ENCODE data around the gene METTL25.

The METTL25 gene

GRCh38 chr12:82375201-82375600 lies 16.9 kb downstream of the METTL25 start:
- TF ChIP-seq CTCF (IDR thresholded peaks at IDR 0.05; ENCODE audit: unreplicated experiment in 3 of 3) = no peak
- Mint-ChIP-seq H3K27ac (no peak overlapping the region), H3K27me3 (ENCODE audit: low read depth) (peaks cover 3% of the 10 kb centered on the region), H3K9me3 (peaks cover 19% of the 10 kb centered on the region), H3K36me3 (ENCODE audit: low read depth) (peaks cover 50% of the 10 kb centered on the region), H3K4me3 (no peak overlapping the region), H3K4me1 (no peaks in the 10 kb centered on the region)

- TF ChIP-seq CTCF (IDR thresholded peaks at IDR 0.05; ENCODE audit: unreplicated experiment in 3 of 3) = no peak
- Mint-ChIP-seq H3K9me3 (peaks cover 6% of the 10 kb centered on the region), H3K4me1 (peaks cover 3% of the 10 kb centered on the region), H3K27me3 (ENCODE audit: low read depth) (no peaks in the 10 kb centered on the region), H3K27ac (no peak overlapping the region), H3K36me3 (ENCODE audit: low read depth) (peaks cover 19% of the 10 kb centered on the region), H3K4me3 (no peak overlapping the region)
These were observed 20.7 kb downstream of the METTL25 start for GRCh38 chr12:82378997-82379396.

GRCh38 chr12:82383930-82384552 lies 25.7 kb downstream of the METTL25 start:
- H3K27ac Mint-ChIP-seq = no peak overlapping the region
- peaks cover 10% of the 10 kb centered on the region for H3K4me1 Mint-ChIP-seq
- no peaks in the 10 kb centered on the region for H3K36me3 Mint-ChIP-seq (ENCODE audit: low read depth)
- H3K4me3 Mint-ChIP-seq = no peak overlapping the region
- peak; percentile 60 to 68 (median 61) for TF ChIP-seq CTCF (IDR thresholded peaks at IDR 0.05; ENCODE audit: unreplicated experiment in 3 of 3)
- no peaks in the 10 kb centered on the region for H3K9me3 Mint-ChIP-seq
- no peaks in the 10 kb centered on the region for H3K27me3 Mint-ChIP-seq (ENCODE audit: low read depth)

- Mint-ChIP-seq H3K27ac (no peak overlapping the region), H3K4me1 (no peaks in the 10 kb centered on the region), H3K27me3 (ENCODE audit: low read depth) (no peaks in the 10 kb centered on the region), H3K36me3 (ENCODE audit: low read depth) (peaks cover 17% of the 10 kb centered on the region), H3K9me3 (peaks cover 7% of the 10 kb centered on the region), H3K4me3 (no peak overlapping the region)
- TF ChIP-seq CTCF (IDR thresholded peaks at IDR 0.05; ENCODE audit: unreplicated experiment in 3 of 3) = no peak
These were observed 40.5 kb downstream of the METTL25 start for GRCh38 chr12:82398879-82399278.

GRCh38 chr12:82400819-82401218 lies 42.5 kb downstream of the METTL25 start:
- no peak overlapping the region for H3K4me3 Mint-ChIP-seq
- no peaks in the 10 kb centered on the region for H3K27me3 Mint-ChIP-seq (ENCODE audit: low read depth)
- no peak overlapping the region for H3K27ac Mint-ChIP-seq
- H3K36me3 Mint-ChIP-seq (ENCODE audit: low read depth) = peaks cover 5% of the 10 kb centered on the region
- H3K4me1 Mint-ChIP-seq = no peaks in the 10 kb centered on the region
- no peak for TF ChIP-seq CTCF (IDR thresholded peaks at IDR 0.05; ENCODE audit: unreplicated experiment in 3 of 3)
- H3K9me3 Mint-ChIP-seq = peaks cover 3% of the 10 kb centered on the region

GRCh38 chr12:82406651-82407050 lies 48.3 kb downstream of the METTL25 start:
- TF ChIP-seq CTCF (IDR thresholded peaks at IDR 0.05; ENCODE audit: unreplicated experiment in 3 of 3) = no peak
- Mint-ChIP-seq H3K36me3 (ENCODE audit: low read depth) (peaks cover 5% of the 10 kb centered on the region), H3K4me3 (no peak overlapping the region), H3K9me3 (no peaks in the 10 kb centered on the region), H3K27me3 (ENCODE audit: low read depth) (no peaks in the 10 kb centered on the region), H3K27ac (no peak overlapping the region), H3K4me1 (peaks cover 12% of the 10 kb centered on the region)
